Gastroesophageal sphincter (tissue), 4 donors: ENCODE results near the gene SORCS3. TPM values are rescaled to one million over a fixed set of nuclear protein-coding genes. Genes with fewer than 3 reads are reported as not detected.

Experiments
- ATAC-seq: fragments of 150-250 bp; one replicate; pipeline ENCODE4 v1.9.1; 2016; ENCODE audit warnings: mild to moderate bottlenecking, moderate library complexity
- H3K27ac ChIP-seq, 4 donors: fragments of 200-600 bp; sonication (generic) in 3 of 4; 1 replicate in 3 of 4; 2 replicates in 1 of 4; pipeline ENCODE4 v1.5.1; 2016 to 2019
- H3K27me3 ChIP-seq: fragments of 200-600 bp; sonication (generic); one replicate; pipeline ENCODE4 v1.5.1; 2019
- H3K36me3 ChIP-seq, 2 donors: fragments of 200-600 bp; sonication (generic); one replicate each; pipeline ENCODE4 v1.5.1; 2019; ENCODE audit warnings: control low read depth in 1 of 2
- H3K4me1 ChIP-seq, 3 donors: fragments of 200-600 bp; sonication (generic); 1 replicate in 2 of 3; 2 replicates in 1 of 3; pipeline ENCODE4 v1.5.1; 2016 to 2019; ENCODE audit warnings: control low read depth in 2 of 3
- H3K4me3 ChIP-seq, 2 donors: fragments of 200-600 bp; sonication (generic); one replicate each; pipeline ENCODE4 v1.5.1; 2019; ENCODE audit warnings: mild to moderate bottlenecking in 1 of 2, moderate library complexity in 1 of 2
- H3K9me3 ChIP-seq, 3 donors: fragments of 200-600 bp; sonication (generic); one replicate each; pipeline ENCODE4 v1.5.1; 2017 to 2019; ENCODE audit warnings: control low read depth in 2 of 3
- EP300 ChIP-seq: sonication (generic); formaldehyde crosslinking; IDR thresholded peaks from one replicate; pipeline ENCODE4 v1.6.1; 2017; ENCODE audit warnings: antibody characterized with exemption, mild to moderate bottlenecking
- POLR2A ChIP-seq, 2 donors: fragments of 450-650 bp; IDR thresholded peaks; one replicate each; pipeline ENCODE4 v1.6.1; 2017; ENCODE audit warnings: antibody characterized with exemption in 2 of 2, mild to moderate bottlenecking in 2 of 2, moderate library complexity in 1 of 2
- POLR2AphosphoS5 ChIP-seq: sonication (generic); formaldehyde crosslinking; IDR thresholded peaks from one replicate; pipeline ENCODE4 v1.6.1; 2017; ENCODE audit warnings: antibody characterized with exemption
- WGBS, 2 donors: methylation state at CpG; one replicate each; pipeline ENCODE4 v1.1.5; 2018; ENCODE audit warnings: low coverage in 1 of 2; 5-methylcytosine and 5-hydroxymethylcytosine counted together
- total RNA-seq, 4 donors: library from RNA; depleted of rRNA; stranded (reverse); fragments of >200 nt; gene quantifications; one replicate each; pipeline ENCODE4 v1.1.0, GENCODE V29; 2016
- TF ChIP-seq, protein P1 (sequence below), 4 experiments: fragments of 200-600 bp in 2 of 4; fragments of 450-650 bp in 2 of 4; sonication (generic) in 1 of 4; IDR thresholded peaks; one replicate each; pipeline ENCODE4 v1.5.1; 2017 to 2019; ENCODE audit warnings: antibody characterized with exemption in 4 of 4, mild to moderate bottlenecking in 2 of 4, moderate library complexity in 2 of 4

The SORCS3 gene
- total RNA-seq, 4 donors from 2014 or later: 0.31 to 1.3 (median 0.69) TPM; not detected in 1

DNA sequence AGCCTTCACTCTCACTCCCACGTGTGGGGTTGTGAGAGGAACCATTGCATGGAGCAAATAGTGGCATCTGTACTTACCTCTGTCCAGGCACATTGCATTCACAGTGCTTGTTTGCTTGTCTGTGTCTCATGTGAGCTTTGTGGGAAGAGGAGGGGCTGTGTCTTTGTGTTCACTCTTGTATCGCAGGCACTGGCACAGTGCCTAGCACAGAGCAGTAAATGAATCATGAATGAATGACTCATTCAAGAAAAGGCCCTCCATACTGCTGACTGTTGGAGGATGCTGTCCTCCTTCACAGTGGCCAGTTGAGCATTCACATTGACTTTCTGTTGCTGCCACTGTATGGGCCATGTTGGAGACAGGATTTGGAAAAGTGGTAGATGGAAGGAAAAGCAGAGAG is 125.3 kb downstream of the SORCS3 start:
- Histone ChIP-seq H3K27me3 (no peaks in the 10 kb centered on the region), H3K4me3 (no peak overlapping the region), H3K9me3 (no peaks in the 10 kb centered on the region), H3K4me1 (no peaks in the 10 kb centered on the region), H3K27ac (no peak overlapping the region), H3K36me3 (no peaks in the 10 kb centered on the region)
- no peak for TF ChIP-seq POLR2A (IDR thresholded peaks at IDR 0.05)
- 80% methylated on average over 1 of the region's 2 CpGs; no CpG with 5 or more reads in 1 of the 2 donors for WGBS, 2 donors
- ATAC-seq: no peak

DNA sequence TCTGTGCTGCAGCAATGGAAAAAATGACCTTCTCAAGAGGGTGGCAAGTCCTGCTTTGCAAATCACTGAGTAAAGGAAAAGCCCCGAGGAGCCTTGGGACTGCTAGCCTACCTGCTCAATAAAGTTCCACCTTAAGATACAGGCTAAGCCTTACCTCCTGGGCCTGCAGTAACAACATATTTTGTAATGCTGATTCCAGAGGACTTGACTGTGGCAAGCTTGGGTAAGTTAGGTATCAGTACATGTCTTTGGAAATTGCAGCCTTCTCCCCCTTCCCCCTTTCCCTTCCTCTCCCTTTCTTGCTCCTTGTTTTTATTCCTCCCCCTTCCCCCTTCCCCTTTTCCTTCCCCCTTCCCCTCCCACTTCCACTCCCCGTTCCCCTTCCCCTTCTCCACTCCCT is 126.2 kb downstream of the SORCS3 start:
- no peak overlapping the region for H3K27ac ChIP-seq
- no peaks in the 10 kb centered on the region for H3K27me3 ChIP-seq
- no peaks in the 10 kb centered on the region for H3K4me1 ChIP-seq
- ATAC-seq: no peak
- TF ChIP-seq, protein P1, sequence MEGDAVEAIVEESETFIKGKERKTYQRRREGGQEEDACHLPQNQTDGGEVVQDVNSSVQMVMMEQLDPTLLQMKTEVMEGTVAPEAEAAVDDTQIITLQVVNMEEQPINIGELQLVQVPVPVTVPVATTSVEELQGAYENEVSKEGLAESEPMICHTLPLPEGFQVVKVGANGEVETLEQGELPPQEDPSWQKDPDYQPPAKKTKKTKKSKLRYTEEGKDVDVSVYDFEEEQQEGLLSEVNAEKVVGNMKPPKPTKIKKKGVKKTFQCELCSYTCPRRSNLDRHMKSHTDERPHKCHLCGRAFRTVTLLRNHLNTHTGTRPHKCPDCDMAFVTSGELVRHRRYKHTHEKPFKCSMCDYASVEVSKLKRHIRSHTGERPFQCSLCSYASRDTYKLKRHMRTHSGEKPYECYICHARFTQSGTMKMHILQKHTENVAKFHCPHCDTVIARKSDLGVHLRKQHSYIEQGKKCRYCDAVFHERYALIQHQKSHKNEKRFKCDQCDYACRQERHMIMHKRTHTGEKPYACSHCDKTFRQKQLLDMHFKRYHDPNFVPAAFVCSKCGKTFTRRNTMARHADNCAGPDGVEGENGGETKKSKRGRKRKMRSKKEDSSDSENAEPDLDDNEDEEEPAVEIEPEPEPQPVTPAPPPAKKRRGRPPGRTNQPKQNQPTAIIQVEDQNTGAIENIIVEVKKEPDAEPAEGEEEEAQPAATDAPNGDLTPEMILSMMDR (IDR thresholded peaks at IDR 0.05): no peak
- TF ChIP-seq EP300 (no peak), POLR2A (IDR thresholded peaks at IDR 0.05) (no peak), POLR2AphosphoS5 (no peak)
- 44 to 100% methylated on average over 1 to 2 of the region's 2 CpGs for WGBS, 2 donors
- H3K4me3 ChIP-seq: no peak overlapping the region
- H3K9me3 ChIP-seq: no peaks in the 10 kb centered on the region
- H3K36me3 ChIP-seq: no peaks in the 10 kb centered on the region

DNA sequence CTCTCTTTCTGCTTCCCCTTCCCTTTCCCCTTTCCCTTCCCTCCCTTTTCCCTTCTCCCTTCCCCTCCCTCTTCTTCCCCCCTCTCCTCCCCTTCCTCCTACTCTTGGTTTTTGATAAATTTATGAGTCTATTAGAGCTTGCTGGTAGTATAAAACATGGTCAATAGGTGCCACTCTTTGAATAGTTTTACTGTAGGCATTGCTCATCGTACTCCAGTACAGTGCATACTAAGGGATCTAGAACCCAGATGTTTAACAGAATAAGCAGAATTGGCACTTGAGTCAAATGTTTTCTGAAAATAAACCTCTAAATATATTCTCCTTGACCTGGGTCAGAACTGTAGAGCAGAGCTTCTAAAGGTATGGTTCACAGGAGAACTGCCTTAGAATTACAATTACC is 126.7 kb downstream of the SORCS3 start:
- no peak for ATAC-seq
- no peak overlapping the region for H3K27ac ChIP-seq

DNA sequence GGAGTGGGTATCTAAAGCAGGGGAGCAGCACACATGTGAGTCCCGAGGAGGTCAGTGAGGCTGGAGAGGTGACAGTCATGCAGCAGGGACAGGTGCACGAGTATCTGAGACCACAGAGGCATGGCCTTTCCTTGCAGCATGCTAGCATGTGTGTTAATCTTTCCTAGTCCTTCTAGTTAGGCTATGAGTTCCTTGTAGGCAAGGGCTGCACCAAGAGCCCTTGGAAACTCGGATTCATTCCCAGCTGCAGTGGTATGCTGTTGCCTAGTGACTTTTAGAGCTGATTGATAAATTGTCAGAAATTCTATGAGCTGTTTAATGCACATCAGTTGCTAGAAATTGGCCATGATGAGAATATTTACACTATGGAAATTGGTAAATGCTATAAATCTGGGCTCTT is 132.0 kb downstream of the SORCS3 start:
- H3K4me3 ChIP-seq: no peak overlapping the region
- H3K4me1 ChIP-seq: no peaks in the 10 kb centered on the region
- H3K27ac ChIP-seq: no peak overlapping the region
- WGBS, 2 donors: 70 to 93% methylated on average over 1 to 3 of the region's 3 CpGs
- H3K27me3 ChIP-seq: peaks cover 7% of the 10 kb centered on the region
- no peaks in the 10 kb centered on the region for H3K36me3 ChIP-seq
- no peak for ATAC-seq
- TF ChIP-seq POLR2A (IDR thresholded peaks at IDR 0.05): no peak
- no peak for TF ChIP-seq EP300
- TF ChIP-seq POLR2AphosphoS5: no peak
- TF ChIP-seq, protein P1 (IDR thresholded peaks at IDR 0.05): no peak
- H3K9me3 ChIP-seq: no peaks in the 10 kb centered on the region

More for the DNA sequence above, 126.7 kb downstream of the SORCS3 start:
- Histone ChIP-seq H3K4me3 (no peak overlapping the region), H3K9me3 (no peaks in the 10 kb centered on the region), H3K4me1 (no peaks in the 10 kb centered on the region), H3K27me3 (peaks cover 3% of the 10 kb centered on the region), H3K36me3 (no peaks in the 10 kb centered on the region)
- WGBS, 2 donors: 88 to 100% methylated on average over 1 of the region's 1 CpG
- TF ChIP-seq POLR2A (IDR thresholded peaks at IDR 0.05) (no peak), POLR2AphosphoS5 (no peak), EP300 (no peak)
- TF ChIP-seq, protein P1 (IDR thresholded peaks at IDR 0.05): no peak

DNA sequence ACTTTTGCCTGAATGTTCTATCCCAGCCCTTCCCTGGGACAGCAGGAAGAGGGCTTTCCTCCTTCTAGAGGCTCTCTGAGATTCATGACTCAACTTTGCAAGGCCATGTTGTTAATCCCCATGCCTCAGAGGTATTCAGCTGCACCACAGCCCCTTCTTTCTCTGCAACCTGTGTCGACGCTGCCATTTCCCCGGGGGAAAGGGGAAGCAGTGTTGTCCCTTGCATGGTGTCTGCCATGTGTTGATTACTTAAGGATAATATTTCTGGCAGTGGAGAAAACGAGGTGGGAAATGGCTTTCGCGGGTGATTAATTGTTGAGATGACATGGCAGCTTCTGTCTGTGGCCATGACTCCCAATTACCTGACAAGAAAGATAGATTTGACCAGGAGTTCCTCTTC is 133.1 kb downstream of the SORCS3 start:
- TF ChIP-seq EP300: no peak
- no peaks in the 10 kb centered on the region for H3K36me3 ChIP-seq
- no peak for ATAC-seq
- H3K27ac ChIP-seq: no peak overlapping the region
- H3K4me1 ChIP-seq: no peaks in the 10 kb centered on the region
- no peak overlapping the region for H3K4me3 ChIP-seq
- 61 to 73% methylated on average over 3 to 6 of the region's 6 CpGs for WGBS, 2 donors
- H3K9me3 ChIP-seq: no peaks in the 10 kb centered on the region
- peaks cover 7% of the 10 kb centered on the region for H3K27me3 ChIP-seq

DNA sequence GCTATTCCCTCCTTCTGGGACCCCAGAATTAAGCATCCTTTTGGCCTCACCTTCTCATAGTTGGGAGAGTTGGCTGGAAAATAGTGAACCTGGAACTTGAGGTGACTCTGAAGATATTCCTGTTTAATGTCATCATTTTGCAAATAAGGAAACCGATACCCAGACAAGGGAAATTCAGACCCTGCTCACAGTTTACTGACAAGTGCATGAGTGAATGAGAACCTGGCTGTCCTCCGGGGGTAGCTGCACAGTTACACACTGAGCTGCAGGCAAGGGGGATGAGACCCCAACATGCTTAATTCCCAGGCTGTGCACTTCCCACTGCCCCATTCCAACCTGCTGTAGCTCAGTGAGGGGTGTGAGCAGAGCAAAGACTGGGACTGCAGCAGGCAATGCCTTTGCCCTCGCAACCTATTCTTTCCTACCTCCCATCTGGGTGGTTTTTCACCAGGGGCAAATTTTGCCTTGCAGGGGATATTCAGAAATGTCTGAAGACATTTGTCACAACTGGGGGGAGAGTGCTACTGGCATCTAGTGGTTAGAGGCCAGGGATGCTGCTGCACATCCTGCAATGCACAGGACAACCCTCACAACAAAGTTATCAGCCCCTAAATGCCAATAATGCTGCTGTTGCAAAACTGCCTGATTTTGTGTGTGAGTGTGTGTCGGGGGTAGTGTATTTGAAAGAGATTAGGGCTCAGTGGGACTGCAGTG is 136.2 kb downstream of the SORCS3 start:
- Histone ChIP-seq H3K9me3 (no peaks in the 10 kb centered on the region), H3K4me3 (no peak overlapping the region), H3K27ac (no peak overlapping the region), H3K36me3 (no peaks in the 10 kb centered on the region), H3K27me3 (peaks cover 7% of the 10 kb centered on the region), H3K4me1 (no peaks in the 10 kb centered on the region)
- WGBS, 2 donors: 69% methylated on average over 3 of the region's 4 CpGs; no CpG with 5 or more reads in 1 of the 2 donors
- ATAC-seq: no peak
- TF ChIP-seq EP300: no peak
- TF ChIP-seq, protein P1 (IDR thresholded peaks at IDR 0.05): peak in 2 of 4 experiments; percentile 9 to 27
